Parathyroid adenoma (tissue), 2 donors: ENCODE measurements around the gene TMEM150A.
"Not testable (repeated sequence)": the region's sequence is repeated elsewhere in the genome, so short reads cannot be mapped to it uniquely, and the experiment has no call there.

Experiments
- H2AFZ ChIP-seq: fragments of 300-600 bp; sonication (generic); one replicate; pipeline ENCODE4 v1.7.0; 2017; ENCODE audit warnings: antibody characterized with exemption, mild to moderate bottlenecking
- H3K27ac ChIP-seq: fragments of 300-600 bp; sonication (generic); one replicate; pipeline ENCODE4 v1.7.0; 2017
- H3K27me3 ChIP-seq: fragments of 300-600 bp; sonication (generic); one replicate; pipeline ENCODE4 v1.7.0; 2017; ENCODE audit warnings: low read length; ENCODE audit not compliant: control insufficient read depth, insufficient read depth
- H3K36me3 ChIP-seq: fragments of 300-600 bp; sonication (generic); one replicate; pipeline ENCODE4 v1.7.0; 2017; ENCODE audit warnings: low read length; ENCODE audit not compliant: control insufficient read depth, insufficient read depth
- H3K4me1 ChIP-seq: fragments of 300-600 bp; sonication (generic); one replicate; pipeline ENCODE4 v1.7.0; 2017; ENCODE audit warnings: control low read depth
- H3K4me2 ChIP-seq: fragments of 300-600 bp; sonication (generic); one replicate; pipeline ENCODE4 v1.7.0; 2017; ENCODE audit warnings: low read length
- H3K4me3 ChIP-seq: fragments of 300-600 bp; sonication (generic); one replicate; pipeline ENCODE4 v1.7.0; 2017; ENCODE audit warnings: low read depth, low read length
- H3K79me2 ChIP-seq: fragments of 300-600 bp; sonication (generic); one replicate; pipeline ENCODE4 v1.7.0; 2017; ENCODE audit warnings: control low read depth
- H3K9ac ChIP-seq: fragments of 300-600 bp; sonication (generic); one replicate; pipeline ENCODE4 v1.7.0; 2017; ENCODE audit warnings: mild to moderate bottlenecking
- H3K9me3 ChIP-seq: fragments of 300-600 bp; sonication (generic); one replicate; pipeline ENCODE4 v1.7.0; 2017; ENCODE audit warnings: low read length; ENCODE audit not compliant: control insufficient read depth
- TF ChIP-seq, protein P1 (sequence below): fragments of 300-600 bp; sonication (generic); IDR thresholded peaks from one replicate; pipeline ENCODE4 v1.7.0; 2017; ENCODE audit warnings: antibody characterized with exemption, mild to moderate bottlenecking
- donor health status: primary hyperparathyroidism.

The TMEM150A gene

DNA sequence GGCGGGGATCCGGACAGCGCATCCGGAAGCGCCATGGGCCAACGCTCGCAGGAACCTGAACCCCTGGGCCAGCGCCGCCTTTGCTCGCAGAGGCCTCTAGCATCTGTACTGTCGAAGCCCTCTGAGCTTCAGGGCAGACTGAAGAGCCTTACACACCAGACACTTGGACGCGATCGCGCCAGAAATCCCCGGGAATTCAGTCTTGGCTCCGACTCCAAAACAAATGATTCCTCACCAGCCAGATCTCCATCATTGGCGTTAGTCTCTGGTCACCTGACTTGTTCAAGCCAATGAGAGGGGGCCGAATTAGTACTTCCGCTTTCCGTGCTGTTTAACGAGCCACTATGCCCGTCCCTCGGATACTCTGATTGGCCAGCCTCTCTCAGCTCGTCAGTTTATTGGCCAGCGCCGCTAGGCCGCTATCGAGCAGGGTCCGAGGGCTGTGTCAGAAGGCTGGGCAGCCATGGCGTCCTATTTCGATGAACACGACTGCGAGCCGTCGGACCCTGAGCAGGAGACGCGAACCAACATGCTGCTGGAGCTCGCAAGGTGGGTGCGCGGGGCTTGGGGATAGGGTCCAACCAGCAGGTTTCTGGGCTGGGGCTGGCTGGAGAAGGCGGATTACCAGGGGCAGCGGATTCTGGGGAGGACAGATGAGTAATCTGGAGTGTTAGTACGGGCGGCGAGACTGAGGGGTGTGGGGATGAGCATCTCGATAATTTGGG lies 7.0 kb downstream of the TMEM150A start, which contains the start of gene RNF181:
Gene RNF181 (plus strand): TSS at position 445 of the 725 bp plus-strand sequence. CDS start 19 bp downstream, at position 464.
- H3K27me3 ChIP-seq = no peaks in the 10 kb centered on the region
- H3K79me2 ChIP-seq = peaks cover 29% of the 10 kb centered on the region
- peak within 1 kb of the TSS; percentile 86 for H3K4me3 ChIP-seq
- no peaks in the 10 kb centered on the region for H3K36me3 ChIP-seq
- peak within 1 kb of the TSS; percentile 86 for H2AFZ ChIP-seq
- TF ChIP-seq, protein P1, sequence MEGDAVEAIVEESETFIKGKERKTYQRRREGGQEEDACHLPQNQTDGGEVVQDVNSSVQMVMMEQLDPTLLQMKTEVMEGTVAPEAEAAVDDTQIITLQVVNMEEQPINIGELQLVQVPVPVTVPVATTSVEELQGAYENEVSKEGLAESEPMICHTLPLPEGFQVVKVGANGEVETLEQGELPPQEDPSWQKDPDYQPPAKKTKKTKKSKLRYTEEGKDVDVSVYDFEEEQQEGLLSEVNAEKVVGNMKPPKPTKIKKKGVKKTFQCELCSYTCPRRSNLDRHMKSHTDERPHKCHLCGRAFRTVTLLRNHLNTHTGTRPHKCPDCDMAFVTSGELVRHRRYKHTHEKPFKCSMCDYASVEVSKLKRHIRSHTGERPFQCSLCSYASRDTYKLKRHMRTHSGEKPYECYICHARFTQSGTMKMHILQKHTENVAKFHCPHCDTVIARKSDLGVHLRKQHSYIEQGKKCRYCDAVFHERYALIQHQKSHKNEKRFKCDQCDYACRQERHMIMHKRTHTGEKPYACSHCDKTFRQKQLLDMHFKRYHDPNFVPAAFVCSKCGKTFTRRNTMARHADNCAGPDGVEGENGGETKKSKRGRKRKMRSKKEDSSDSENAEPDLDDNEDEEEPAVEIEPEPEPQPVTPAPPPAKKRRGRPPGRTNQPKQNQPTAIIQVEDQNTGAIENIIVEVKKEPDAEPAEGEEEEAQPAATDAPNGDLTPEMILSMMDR = no peak
- peaks cover 15% of the 10 kb centered on the region for H3K4me1 ChIP-seq
- H3K4me2 ChIP-seq = peak within 1 kb of the TSS; percentile 89
- peak within 1 kb of the TSS; percentile 86 for H3K27ac ChIP-seq
- no peaks in the 10 kb centered on the region for H3K9me3 ChIP-seq
- H3K9ac ChIP-seq = peak within 1 kb of the TSS; percentile 32

DNA sequence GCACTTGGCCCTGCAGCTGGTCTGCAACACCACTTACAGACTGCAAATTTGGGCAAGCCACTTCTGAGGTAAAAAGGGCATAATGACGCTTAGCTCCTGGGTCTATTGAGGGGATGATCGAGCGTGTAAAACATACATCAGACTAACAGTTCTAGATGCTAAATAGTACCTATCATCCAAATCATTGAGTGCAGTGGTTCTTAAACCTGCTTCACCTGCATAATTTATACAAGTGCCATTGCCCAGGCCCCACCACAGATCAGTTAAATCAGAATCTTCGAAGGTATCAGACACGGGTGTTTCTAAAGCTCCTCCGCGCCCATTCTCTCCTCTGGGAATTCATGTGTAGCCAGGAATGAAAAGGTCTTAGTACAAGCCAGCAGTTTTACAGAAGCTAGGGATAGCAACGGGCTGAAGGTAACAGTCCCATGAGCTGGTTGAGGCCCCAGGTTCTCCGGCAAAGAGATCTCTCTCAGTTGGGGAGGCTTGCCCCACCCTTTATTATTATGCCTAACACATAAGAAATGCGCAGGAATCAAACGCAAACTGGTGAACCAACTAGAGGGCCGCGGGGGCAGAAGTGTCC lies 7.7 kb downstream of the TMEM150A start:
- peak overlapping the region; percentile 86 for H2AFZ ChIP-seq
- H3K27me3 ChIP-seq = no peaks in the 10 kb centered on the region
- H3K36me3 ChIP-seq = no peaks in the 10 kb centered on the region
- peak overlapping the region; percentile 86 for H3K27ac ChIP-seq
- H3K9me3 ChIP-seq = no peaks in the 10 kb centered on the region
- TF ChIP-seq, protein P1 = no peak
- H3K79me2 ChIP-seq = peaks cover 35% of the 10 kb centered on the region
- peaks cover 15% of the 10 kb centered on the region for H3K4me1 ChIP-seq
- H3K9ac ChIP-seq = peak overlapping the region; percentile 32
- peak overlapping the region; percentile 89 for H3K4me2 ChIP-seq
- peak overlapping the region; percentile 86 for H3K4me3 ChIP-seq

DNA sequence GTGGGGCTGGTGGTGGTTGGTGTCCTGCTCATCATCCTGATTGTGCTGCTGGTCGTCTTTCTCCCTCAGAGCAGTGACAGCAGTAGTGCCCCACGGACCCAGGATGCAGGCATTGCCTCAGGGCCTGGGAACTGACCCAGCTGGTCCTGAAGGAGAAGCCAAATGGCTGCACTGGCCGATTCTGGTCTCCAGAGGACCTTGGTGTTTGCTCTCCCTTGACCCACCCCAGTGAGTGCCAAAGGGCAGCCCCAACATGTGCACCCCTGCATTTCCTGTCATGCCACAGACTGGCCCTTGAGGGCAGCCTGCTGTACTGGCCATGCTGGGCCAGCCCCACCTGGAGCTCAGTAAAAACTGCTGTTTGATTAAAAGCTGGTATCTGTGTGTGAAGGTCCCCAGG lies 9.5 kb downstream of the TMEM150A start:
- Histone ChIP-seq H3K9ac (no peak overlapping the region), H3K9me3 (no peaks in the 10 kb centered on the region), H3K27me3 (no peaks in the 10 kb centered on the region), H3K4me3 (no peak overlapping the region), H3K27ac (no peak overlapping the region), H3K4me1 (peaks cover 15% of the 10 kb centered on the region), H3K79me2 (peaks cover 42% of the 10 kb centered on the region), H3K36me3 (no peaks in the 10 kb centered on the region), H3K4me2 (no peak overlapping the region), H2AFZ (no peak overlapping the region)
- TF ChIP-seq, protein P1 = no peak

DNA sequence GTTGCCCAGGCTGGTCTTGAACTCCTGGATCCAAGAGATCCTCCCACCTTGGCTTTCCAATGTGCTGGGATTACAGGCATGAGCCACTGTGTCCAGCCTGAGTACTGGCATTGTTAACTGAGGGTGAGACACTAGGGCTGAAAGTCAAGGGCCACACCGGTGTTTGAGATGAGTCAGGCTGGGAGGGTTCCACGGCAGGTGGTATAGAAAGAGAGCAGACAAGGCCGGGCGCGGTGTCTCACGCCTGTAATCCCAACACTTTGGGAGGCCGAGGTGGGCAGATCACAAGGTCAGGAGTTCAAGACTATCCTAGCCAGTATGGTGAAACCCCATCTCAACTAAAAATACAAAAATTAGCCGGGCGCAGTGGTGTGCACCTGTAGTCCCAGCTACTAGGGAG lies 10.2 kb downstream of the TMEM150A start:
- not testable (repeated sequence) for H3K4me3 ChIP-seq, H3K27me3 ChIP-seq, H3K9ac ChIP-seq, H3K36me3 ChIP-seq, H3K27ac ChIP-seq, H3K4me2 ChIP-seq, H3K9me3 ChIP-seq, H2AFZ ChIP-seq
- Histone ChIP-seq H3K4me1 (peaks cover 15% of the 10 kb centered on the region), H3K79me2 (peaks cover 42% of the 10 kb centered on the region)

DNA sequence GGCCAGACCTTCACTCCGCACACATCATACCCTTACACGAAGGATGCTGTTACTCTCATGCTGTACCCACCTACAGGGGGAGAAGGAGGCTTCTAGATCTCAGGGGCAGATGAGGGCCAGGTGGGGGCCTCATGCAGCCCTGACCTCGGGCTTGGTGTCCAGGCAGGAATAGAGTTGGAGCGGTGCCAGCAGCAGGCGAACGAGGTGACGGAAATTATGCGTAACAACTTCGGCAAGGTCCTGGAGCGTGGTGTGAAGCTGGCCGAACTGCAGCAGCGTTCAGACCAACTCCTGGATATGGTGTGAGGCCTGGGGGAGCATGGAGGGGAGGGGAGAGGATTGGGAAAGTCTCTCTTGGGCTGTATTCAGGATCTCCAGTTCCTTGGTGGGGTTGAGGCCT lies 10.9 kb downstream of the TMEM150A start:
- no peak overlapping the region for H3K9ac ChIP-seq
- peak overlapping the region; percentile 79 for H3K27ac ChIP-seq

More for the DNA sequence above, 10.9 kb downstream of the TMEM150A start:
- no peak overlapping the region for H3K4me3 ChIP-seq
- TF ChIP-seq, protein P1 = no peak
- H3K4me1 ChIP-seq = peaks cover 11% of the 10 kb centered on the region
- H3K9me3 ChIP-seq = no peaks in the 10 kb centered on the region
- H3K79me2 ChIP-seq = peaks cover 39% of the 10 kb centered on the region
- no peak overlapping the region for H2AFZ ChIP-seq
- no peak overlapping the region for H3K4me2 ChIP-seq
- H3K36me3 ChIP-seq = no peaks in the 10 kb centered on the region
- no peaks in the 10 kb centered on the region for H3K27me3 ChIP-seq
